ENCODE measurements around the gene AQP2. TPM values are rescaled to one million over a fixed set of nuclear protein-coding genes. Genes with fewer than 3 reads are reported as not detected.

Gene AQP2, protein sequence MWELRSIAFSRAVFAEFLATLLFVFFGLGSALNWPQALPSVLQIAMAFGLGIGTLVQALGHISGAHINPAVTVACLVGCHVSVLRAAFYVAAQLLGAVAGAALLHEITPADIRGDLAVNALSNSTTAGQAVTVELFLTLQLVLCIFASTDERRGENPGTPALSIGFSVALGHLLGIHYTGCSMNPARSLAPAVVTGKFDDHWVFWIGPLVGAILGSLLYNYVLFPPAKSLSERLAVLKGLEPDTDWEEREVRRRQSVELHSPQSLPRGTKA
- polyA plus RNA-seq (2012; ENCODE audit: insufficient read depth, insufficient read length, low read depth), result 2.5 TPM

DNA sequence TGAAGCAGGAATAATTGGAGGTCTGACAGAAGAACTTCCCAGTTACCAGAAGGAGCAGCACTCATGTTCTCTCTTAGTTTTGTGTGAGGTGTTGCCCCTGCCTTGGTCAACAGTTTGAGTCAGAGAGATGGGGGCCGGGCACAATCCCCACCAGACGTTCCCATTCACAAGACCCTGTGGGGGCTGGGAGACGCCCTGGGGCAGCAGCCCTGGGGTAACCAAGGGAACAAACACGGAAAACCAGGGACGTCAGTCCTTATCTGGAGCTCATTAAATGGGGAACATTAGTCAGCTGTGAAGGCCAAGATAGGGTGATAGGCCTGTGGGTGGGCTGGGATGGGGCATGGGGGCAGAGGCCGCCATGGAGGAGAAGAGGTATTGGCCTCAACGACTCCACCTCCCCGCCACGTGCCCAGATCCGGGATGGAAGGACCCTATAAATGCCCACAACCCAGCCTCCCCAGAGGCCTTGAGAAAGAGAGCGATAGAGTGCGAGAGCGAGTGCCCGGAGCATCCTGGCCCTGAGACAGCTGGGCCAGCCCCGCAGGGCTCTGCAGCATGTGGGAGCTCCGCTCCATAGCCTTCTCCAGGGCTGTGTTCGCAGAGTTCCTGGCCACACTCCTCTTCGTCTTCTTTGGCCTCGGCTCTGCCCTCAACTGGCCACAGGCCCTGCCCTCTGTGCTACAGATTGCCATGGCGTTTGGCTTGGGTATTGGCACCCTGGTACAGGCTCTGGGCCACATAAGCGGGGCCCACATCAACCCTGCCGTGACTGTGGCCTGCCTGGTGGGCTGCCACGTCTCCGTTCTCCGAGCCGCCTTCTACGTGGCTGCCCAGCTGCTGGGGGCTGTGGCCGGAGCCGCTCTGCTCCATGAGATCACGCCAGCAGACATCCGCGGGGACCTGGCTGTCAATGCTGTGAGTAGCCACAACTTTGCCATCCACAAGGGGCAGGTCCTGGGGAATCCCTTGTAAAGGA, at the start of gene AQP2:
Gene AQP2, plus strand, starts transcription at position 465 of the 979 bp plus-strand sequence. Its CDS starts 94 bp downstream, at position 559.
- TF ChIP-seq, protein P1, sequence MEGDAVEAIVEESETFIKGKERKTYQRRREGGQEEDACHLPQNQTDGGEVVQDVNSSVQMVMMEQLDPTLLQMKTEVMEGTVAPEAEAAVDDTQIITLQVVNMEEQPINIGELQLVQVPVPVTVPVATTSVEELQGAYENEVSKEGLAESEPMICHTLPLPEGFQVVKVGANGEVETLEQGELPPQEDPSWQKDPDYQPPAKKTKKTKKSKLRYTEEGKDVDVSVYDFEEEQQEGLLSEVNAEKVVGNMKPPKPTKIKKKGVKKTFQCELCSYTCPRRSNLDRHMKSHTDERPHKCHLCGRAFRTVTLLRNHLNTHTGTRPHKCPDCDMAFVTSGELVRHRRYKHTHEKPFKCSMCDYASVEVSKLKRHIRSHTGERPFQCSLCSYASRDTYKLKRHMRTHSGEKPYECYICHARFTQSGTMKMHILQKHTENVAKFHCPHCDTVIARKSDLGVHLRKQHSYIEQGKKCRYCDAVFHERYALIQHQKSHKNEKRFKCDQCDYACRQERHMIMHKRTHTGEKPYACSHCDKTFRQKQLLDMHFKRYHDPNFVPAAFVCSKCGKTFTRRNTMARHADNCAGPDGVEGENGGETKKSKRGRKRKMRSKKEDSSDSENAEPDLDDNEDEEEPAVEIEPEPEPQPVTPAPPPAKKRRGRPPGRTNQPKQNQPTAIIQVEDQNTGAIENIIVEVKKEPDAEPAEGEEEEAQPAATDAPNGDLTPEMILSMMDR (IDR thresholded peaks at IDR 0.05; ENCODE audit: low read depth, low read length), result no peak
- peak; percentile 81 for DNase-seq
- Histone ChIP-seq H3K4me1 (peaks cover 29% of the 10 kb centered on the region), H3K27me3 (no peaks in the 10 kb centered on the region), H3K4me3 (ENCODE audit: low read depth, low read length) (no peak within 1 kb of the TSS), H3K36me3 (no peaks in the 10 kb centered on the region), H3K9me3 (no peaks in the 10 kb centered on the region)

DNA sequence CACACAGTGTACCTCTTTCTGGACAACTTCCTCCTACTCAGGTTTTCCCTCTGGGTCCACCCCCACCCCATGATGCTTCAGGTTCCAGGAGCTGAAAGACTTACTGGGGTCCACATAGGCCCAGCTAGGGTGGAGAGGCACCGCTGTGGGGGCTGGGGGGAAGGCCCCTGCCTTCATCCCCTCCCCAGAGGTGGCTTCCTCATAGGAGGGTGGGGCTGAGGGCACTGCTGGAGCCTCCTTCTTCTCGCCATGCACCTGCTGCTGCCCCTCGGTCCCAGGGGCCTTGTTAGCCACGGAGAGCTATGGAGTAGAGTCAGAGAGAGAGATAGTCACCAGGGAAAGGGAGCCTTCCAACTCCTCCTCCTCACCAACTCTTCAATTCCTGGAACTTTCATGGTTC, 49.5 kb upstream of the AQP2 start:
- Histone ChIP-seq H3K4me1 (peaks cover 17% of the 10 kb centered on the region), H3K36me3 (no peaks in the 10 kb centered on the region)
- TF ChIP-seq, protein P1 (IDR thresholded peaks at IDR 0.05; ENCODE audit: low read depth, low read length), result no peak

DNA sequence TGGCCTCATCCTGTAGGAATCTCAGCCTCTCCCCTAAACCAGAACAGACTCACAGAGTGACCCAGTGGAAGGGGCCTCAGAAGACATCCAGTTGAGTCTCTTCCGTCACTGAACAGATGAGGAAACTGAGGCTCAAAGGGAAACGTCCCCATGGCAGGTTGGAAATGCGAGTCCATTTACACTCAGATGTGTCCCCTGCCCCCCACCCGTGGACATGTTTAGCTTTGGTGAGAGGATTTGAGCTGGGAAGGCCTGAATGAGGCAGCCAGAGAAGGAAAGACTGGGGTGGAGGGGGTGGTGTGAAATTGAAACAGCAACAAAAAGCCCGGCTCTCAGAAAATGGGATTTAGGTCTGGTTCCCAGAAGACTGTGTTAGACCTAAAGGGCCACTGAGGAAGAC, 48.6 kb upstream of the AQP2 start:
- H3K4me3 ChIP-seq (ENCODE audit: low read depth, low read length), result no peak overlapping the region
- H3K27me3 ChIP-seq, result no peaks in the 10 kb centered on the region
- no peak for DNase-seq
- H3K4me1 ChIP-seq, result peaks cover 20% of the 10 kb centered on the region
- TF ChIP-seq, protein P1 (IDR thresholded peaks at IDR 0.05; ENCODE audit: low read depth, low read length), result no peak
- H3K36me3 ChIP-seq, result no peaks in the 10 kb centered on the region
- no peaks in the 10 kb centered on the region for H3K9me3 ChIP-seq

More for the DNA sequence above, 49.5 kb upstream of the AQP2 start:
- DNase-seq, result no peak
- Histone ChIP-seq H3K4me3 (ENCODE audit: low read depth, low read length) (no peak overlapping the region), H3K9me3 (no peaks in the 10 kb centered on the region), H3K27me3 (no peaks in the 10 kb centered on the region)

DNA sequence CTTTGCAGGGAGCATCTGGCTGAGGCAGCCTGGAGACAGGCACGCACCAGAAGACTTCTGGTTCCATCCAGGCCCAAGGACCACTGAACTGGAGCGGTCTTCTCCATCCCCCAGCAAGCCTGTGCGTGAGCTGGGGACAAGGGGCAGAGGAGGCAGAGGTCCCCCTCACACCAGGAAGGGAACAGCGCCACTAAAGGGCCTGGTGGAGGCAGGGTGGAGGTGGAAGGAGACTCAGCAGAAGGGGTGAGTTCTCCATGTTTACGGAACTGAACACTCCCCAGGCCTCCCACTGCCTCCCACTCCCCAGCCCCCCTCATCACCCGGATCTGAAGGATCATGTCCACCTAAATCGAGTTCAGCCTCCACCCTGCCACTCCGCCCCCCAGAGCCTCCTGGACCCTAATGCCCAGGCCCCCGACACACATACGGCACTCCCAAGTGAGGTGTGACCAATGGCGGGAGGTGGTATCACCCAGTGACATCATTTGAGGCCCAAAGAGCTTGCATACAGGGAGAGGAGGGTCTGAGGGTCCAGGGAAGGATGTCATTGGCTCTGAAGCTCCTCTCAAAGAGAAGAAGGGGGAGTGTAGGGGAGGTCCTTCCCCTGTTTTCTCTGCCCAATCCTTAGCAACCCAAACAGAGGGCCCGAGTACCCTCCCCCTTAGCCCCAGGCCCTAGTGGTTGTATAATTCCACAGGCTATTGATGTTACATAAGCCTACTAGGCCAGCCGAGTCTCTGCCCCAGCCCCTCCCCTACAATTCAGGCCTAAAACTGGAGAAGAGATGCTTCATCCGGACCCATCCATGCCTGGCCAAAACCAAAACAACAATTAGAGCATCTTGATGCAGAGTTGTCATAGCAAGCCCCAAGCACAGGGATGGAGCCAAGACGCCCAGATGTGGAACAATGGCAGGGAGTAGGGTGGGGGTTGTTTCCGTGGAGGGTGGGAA, 47.9 kb upstream of the AQP2 start:
- Histone ChIP-seq H3K36me3 (no peaks in the 10 kb centered on the region), H3K4me1 (peaks cover 20% of the 10 kb centered on the region), H3K27me3 (no peaks in the 10 kb centered on the region), H3K4me3 (ENCODE audit: low read depth, low read length) (peak overlapping the region; percentile 79), H3K9me3 (no peaks in the 10 kb centered on the region)
- DNase-seq, result peak; percentile 73
- TF ChIP-seq, protein P1 (IDR thresholded peaks at IDR 0.05; ENCODE audit: low read depth, low read length), result peak; percentile 36

DNA sequence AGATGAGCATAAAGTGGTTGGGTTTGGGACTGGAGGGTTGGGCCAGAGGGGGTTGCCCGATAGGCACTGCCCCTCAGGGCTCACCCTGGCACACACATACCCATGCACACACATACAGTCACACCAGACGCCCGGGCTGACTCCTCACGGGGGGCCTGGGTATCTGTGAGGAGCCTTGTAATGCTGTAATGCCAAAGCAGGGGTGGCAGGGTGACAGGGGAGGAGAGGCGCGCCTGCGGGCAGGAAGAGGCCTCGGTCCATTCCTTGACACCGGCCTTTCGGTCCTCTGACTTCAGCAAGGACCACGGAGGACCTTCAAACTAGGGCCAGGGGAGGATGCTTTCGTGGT, 47.2 kb upstream of the AQP2 start:
- no peaks in the 10 kb centered on the region for H3K36me3 ChIP-seq
- DNase-seq, result no peak
- peaks cover 20% of the 10 kb centered on the region for H3K4me1 ChIP-seq
- H3K27me3 ChIP-seq, result no peaks in the 10 kb centered on the region
- H3K9me3 ChIP-seq, result no peaks in the 10 kb centered on the region
- TF ChIP-seq, protein P1 (IDR thresholded peaks at IDR 0.05; ENCODE audit: low read depth, low read length), result no peak
- peak overlapping the region; percentile 79 for H3K4me3 ChIP-seq (ENCODE audit: low read depth, low read length)
